Ovary (tissue), 3 donors: Measurements from ENCODE around the gene JAM3.

Experiments
- CTCF ChIP-seq, 3 donors: fragments of 450-650 bp in 2 of 3; fragments of 200-600 bp in 1 of 3; IDR thresholded peaks; one replicate each; pipeline versions ENCODE4 v1.5.1 to v1.8.0; 2016 to 2022; ENCODE audit warnings: antibody characterized with exemption in 3 of 3, mild to moderate bottlenecking in 1 of 3
- EP300 ChIP-seq: sonication (generic); formaldehyde crosslinking; IDR thresholded peaks from one replicate; pipeline ENCODE4 v1.6.1; 2017; ENCODE audit warnings: antibody characterized with exemption
- POLR2A ChIP-seq: fragments of 450-650 bp; IDR thresholded peaks from one replicate; pipeline ENCODE4 v1.6.1; 2017; ENCODE audit warnings: antibody characterized with exemption, mild to moderate bottlenecking, moderate library complexity
- donor health status: DM: no; HTN: no; CAD: no.

DNA sequence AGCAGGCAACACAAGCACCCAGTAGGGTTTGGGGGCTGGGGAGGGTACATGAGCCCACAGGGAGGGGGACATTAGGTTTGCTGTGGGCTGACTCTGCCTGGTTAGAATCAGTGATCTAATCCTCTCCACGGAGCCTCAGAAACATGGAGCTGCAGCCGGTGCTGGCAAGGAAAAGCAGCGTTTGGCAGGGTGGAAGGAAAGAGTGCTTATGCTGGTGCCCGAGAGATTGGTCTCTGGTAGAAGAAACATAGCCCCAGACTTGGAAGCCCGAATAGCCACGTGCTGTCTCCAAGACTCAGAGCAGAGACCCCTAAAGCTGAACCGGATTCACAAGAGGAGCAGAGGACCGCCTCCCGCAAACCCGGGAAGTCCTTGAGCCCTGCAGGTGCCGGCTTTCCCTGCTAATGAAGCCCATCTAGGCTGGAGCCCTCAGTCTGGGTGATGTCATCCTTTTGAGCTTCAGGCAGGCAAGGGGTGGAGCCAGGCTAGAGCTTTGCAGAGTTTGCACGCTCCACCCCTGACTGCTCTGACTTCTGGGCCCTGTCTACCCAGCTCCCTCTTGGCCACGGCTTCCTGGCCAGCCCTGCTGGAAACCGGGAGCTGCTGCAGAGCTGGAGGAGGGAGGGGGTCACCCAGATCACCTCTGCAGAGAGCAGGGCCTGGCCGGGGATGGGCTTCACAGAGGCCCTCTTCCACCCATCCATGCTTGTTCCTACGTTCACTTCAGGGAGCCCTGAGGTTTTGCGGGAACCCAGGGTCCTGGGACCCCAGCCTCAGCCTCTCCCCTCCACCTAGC is 35.0 kb upstream of the JAM3 start:
- TF ChIP-seq CTCF (IDR thresholded peaks at IDR 0.05) (no peak), EP300 (no peak), POLR2A (no peak)
